Nephron progenitor cell (in vitro differentiated cells): ENCODE results near the gene CHMP4B.

Experiments used
- DNase-seq: peaks from one replicate; pipeline ENCODE4 v3.0.0; 2021
- H3K27ac Mint-ChIP-seq: 2 replicates; pipeline ENCODE4 v1.8.0; 2021; ENCODE audit warnings: mild to moderate bottlenecking, moderate library complexity, mixed read lengths
- H3K27me3 Mint-ChIP-seq: 2 replicates; pipeline ENCODE4 v1.8.0; 2021; ENCODE audit warnings: mild to moderate bottlenecking, low read depth, mixed read lengths; ENCODE audit not compliant: poor library complexity
- H3K36me3 Mint-ChIP-seq: 2 replicates; pipeline ENCODE4 v1.8.0; 2021; ENCODE audit warnings: low read depth, mixed read lengths
- H3K4me1 Mint-ChIP-seq: 2 replicates; pipeline ENCODE4 v1.8.0; 2021; ENCODE audit warnings: mixed read lengths
- H3K4me3 Mint-ChIP-seq: 2 replicates; pipeline ENCODE4 v1.8.0; 2021; ENCODE audit warnings: mild to moderate bottlenecking, moderate library complexity, mixed read lengths
- H3K9me3 Mint-ChIP-seq: 2 replicates; pipeline ENCODE4 v1.8.0; 2021; ENCODE audit warnings: mild to moderate bottlenecking, moderate library complexity, mixed read lengths
- CTCF ChIP-seq: fragments of 200-600 bp; sonication (generic); IDR thresholded peaks from 2 replicates; pipeline ENCODE4 v1.5.0; 2021; ENCODE audit warnings: antibody characterized with exemption

CHMP4B gene

GRCh38 chr20:33810885-33811775 is at the start of gene CHMP4B:
Gene CHMP4B, plus strand, starts transcription at chr20:33811348. Its CDS starts 121 bp downstream, at chr20:33811469.
- DNase-seq = peak; percentile 97
- Mint-ChIP-seq H3K36me3 (peaks cover 5% of the 10 kb centered on the region), H3K4me1 (peaks cover 27% of the 10 kb centered on the region), H3K27me3 (peaks cover 7% of the 10 kb centered on the region), H3K4me3 (peak within 1 kb of the TSS; percentile 99), H3K9me3 (no peaks in the 10 kb centered on the region), H3K27ac (peak within 1 kb of the TSS; percentile 94)
- TF ChIP-seq CTCF = no peak

GRCh38 chr20:33761698-33762250 is 49.4 kb upstream of the CHMP4B start:
- H3K4me1 Mint-ChIP-seq = no peaks in the 10 kb centered on the region
- TF ChIP-seq CTCF = no peak
- DNase-seq = no peak
- peaks cover 5% of the 10 kb centered on the region for H3K9me3 Mint-ChIP-seq
- peaks cover 11% of the 10 kb centered on the region for H3K36me3 Mint-ChIP-seq
- H3K27ac Mint-ChIP-seq = no peak overlapping the region
- H3K27me3 Mint-ChIP-seq = peaks cover 7% of the 10 kb centered on the region
- H3K4me3 Mint-ChIP-seq = no peak overlapping the region

GRCh38 chr20:33765099-33765498 is 46.0 kb upstream of the CHMP4B start:
- Mint-ChIP-seq H3K9me3 (no peaks in the 10 kb centered on the region), H3K27me3 (peaks cover 3% of the 10 kb centered on the region), H3K4me1 (no peaks in the 10 kb centered on the region), H3K27ac (no peak overlapping the region), H3K4me3 (no peak overlapping the region), H3K36me3 (no peaks in the 10 kb centered on the region)
- DNase-seq = no peak
- TF ChIP-seq CTCF = no peak

GRCh38 chr20:33765592-33765991 is 45.6 kb upstream of the CHMP4B start:
- Mint-ChIP-seq H3K4me1 (no peaks in the 10 kb centered on the region), H3K9me3 (no peaks in the 10 kb centered on the region), H3K4me3 (no peak overlapping the region), H3K27ac (no peak overlapping the region), H3K27me3 (peaks cover 3% of the 10 kb centered on the region), H3K36me3 (no peaks in the 10 kb centered on the region)
- DNase-seq = no peak
- TF ChIP-seq CTCF = no peak

GRCh38 chr20:33766686-33767085 is 44.5 kb upstream of the CHMP4B start:
- Mint-ChIP-seq H3K4me3 (no peak overlapping the region), H3K9me3 (no peaks in the 10 kb centered on the region), H3K36me3 (no peaks in the 10 kb centered on the region), H3K27me3 (peaks cover 3% of the 10 kb centered on the region), H3K27ac (no peak overlapping the region), H3K4me1 (no peaks in the 10 kb centered on the region)
- no peak for DNase-seq
- TF ChIP-seq CTCF = no peak
